Upper lobe of right lung (tissue), 1 donor: ENCODE data around the gene EPAS1. TPM values are rescaled to one million over a fixed set of nuclear protein-coding genes. Genes with fewer than 3 reads are reported as not detected.

ENCODE experiments used
- ATAC-seq: fragments of 200-7000 bp; cut with Tn5 transposase; one replicate; pipeline ENCODE4 v1.9.1; 2020; ENCODE audit warnings: mild to moderate bottlenecking, moderate library complexity
- DNase-seq: peaks from one replicate; pipeline ENCODE4 v3.0.0-alpha.2; 2020
- H3K27ac ChIP-seq: fragments of 200-600 bp; one replicate; pipeline ENCODE4 v1.8.0; 2022
- H3K27me3 ChIP-seq: fragments of 200-600 bp; one replicate; pipeline ENCODE4 v1.8.0; 2022; ENCODE audit warnings: mild to moderate bottlenecking
- H3K36me3 ChIP-seq: fragments of 200-600 bp; one replicate; pipeline ENCODE4 v1.8.0; 2022
- H3K4me1 ChIP-seq: fragments of 200-600 bp; one replicate; pipeline ENCODE4 v1.8.0; 2022
- H3K4me3 ChIP-seq: fragments of 200-600 bp; one replicate; pipeline ENCODE4 v1.8.0; 2022; ENCODE audit warnings: mild to moderate bottlenecking
- H3K9me3 ChIP-seq: fragments of 200-600 bp; one replicate; pipeline ENCODE4 v1.8.0; 2022
- intact Hi-C: fragments of 100-400 bp; cut with DNase I; formaldehyde crosslinking; loops from one replicate; pipeline ENCODE4 v1.11.0; 2022
- total RNA-seq: library from RNA; stranded (reverse); fragmentation: NEBNext Ultra II Directional; extraction: Animal tissue kit (Norgen Biotek cat#: 25700); gene quantifications from one replicate; pipeline ENCODE4 v1.2.1, GENCODE V29; 2021
- TF ChIP-seq, protein P1 (sequence below): fragments of 200-600 bp; IDR thresholded peaks from one replicate; pipeline ENCODE4 v1.8.0; 2022; ENCODE audit warnings: antibody characterized with exemption
- donor health status: DM: no; HTN: yes; CAD: no; lungs with severe emphysema.

EPAS1 gene
- total RNA-seq, 1 donor from 2014 or later, result 1,593 TPM

DNA sequence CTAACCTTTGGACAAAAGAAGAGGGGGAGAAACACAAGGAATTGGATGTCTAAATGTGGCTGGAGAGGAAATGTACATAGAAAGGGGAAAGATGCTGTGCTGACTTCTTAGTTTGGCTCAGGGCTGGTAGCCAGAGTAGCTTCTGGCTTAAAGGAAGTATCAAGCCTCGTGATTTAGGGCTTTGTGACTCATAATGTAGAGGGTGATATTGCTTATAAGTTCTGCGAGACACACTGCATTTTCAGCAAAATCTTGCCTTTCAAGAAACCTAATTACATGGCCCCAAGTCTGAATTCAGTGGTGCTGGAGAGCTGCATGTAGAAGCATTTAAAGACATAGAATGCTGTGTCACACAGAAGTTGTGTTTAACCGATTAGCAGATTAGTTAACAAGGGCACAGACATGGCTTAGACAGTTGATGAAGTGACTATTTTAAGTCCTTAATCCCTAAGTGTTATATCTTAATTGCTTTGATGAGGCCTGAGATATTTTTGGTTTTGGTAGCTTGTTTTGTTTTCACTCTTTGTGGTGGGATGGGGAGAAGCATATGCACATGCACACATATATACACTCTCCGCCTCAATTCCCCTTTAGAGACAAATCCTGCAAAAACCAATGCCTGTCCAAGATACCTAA, 66.4 kb downstream of the EPAS1 start:
- peak; percentile 49 for ATAC-seq
- peaks cover 91% of the 10 kb centered on the region for H3K36me3 ChIP-seq
- H3K4me1 ChIP-seq, result peaks cover 54% of the 10 kb centered on the region
- intact Hi-C loops, result loop anchor here (10.0 kb wide), 1 partner anchor 359 kb away; no protein-coding TSS in a partner anchor
- H3K27me3 ChIP-seq, result no peaks in the 10 kb centered on the region
- no peaks in the 10 kb centered on the region for H3K9me3 ChIP-seq
- DNase-seq, result no peak
- TF ChIP-seq, protein P1, sequence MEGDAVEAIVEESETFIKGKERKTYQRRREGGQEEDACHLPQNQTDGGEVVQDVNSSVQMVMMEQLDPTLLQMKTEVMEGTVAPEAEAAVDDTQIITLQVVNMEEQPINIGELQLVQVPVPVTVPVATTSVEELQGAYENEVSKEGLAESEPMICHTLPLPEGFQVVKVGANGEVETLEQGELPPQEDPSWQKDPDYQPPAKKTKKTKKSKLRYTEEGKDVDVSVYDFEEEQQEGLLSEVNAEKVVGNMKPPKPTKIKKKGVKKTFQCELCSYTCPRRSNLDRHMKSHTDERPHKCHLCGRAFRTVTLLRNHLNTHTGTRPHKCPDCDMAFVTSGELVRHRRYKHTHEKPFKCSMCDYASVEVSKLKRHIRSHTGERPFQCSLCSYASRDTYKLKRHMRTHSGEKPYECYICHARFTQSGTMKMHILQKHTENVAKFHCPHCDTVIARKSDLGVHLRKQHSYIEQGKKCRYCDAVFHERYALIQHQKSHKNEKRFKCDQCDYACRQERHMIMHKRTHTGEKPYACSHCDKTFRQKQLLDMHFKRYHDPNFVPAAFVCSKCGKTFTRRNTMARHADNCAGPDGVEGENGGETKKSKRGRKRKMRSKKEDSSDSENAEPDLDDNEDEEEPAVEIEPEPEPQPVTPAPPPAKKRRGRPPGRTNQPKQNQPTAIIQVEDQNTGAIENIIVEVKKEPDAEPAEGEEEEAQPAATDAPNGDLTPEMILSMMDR, result no peak
- no peak overlapping the region for H3K4me3 ChIP-seq
- no peak overlapping the region for H3K27ac ChIP-seq

DNA sequence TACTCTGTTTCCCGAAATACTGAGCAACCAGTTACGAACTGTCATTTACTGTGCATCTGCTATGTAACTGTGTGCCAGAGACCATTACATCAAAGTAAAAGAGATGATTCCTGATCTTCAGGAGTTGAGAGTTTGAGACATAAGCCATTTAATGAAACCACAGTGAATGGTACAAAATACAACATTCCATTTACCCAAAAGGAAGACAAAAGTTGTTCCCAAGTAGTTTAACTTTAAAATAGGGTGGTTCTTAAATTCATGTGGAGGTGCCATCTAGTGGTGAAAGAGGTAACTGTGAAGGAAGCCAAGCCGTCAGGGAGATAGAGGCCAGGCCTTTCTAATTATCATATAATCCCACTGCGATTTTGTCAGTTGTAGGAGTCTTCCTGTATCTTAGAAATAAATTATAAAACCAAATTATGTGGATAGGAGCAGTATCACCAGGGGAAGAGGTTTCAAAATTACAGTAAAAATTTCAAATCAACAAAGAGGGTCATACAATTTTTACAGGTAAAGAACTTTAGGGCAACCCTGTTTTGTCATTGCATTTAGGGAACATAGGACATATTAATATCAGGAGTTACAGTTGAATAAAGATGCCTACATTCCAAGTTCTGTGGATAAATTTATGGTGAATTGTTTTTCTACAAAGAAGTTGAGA, 67.7 kb downstream of the EPAS1 start:
- intact Hi-C loops, result loop anchor here (10.0 kb wide), 1 partner anchor 360 kb away; no protein-coding TSS in a partner anchor
- H3K9me3 ChIP-seq, result no peaks in the 10 kb centered on the region
- TF ChIP-seq, protein P1, result peak; percentile 81
- no peaks in the 10 kb centered on the region for H3K27me3 ChIP-seq
- ATAC-seq (peak; percentile 63), DNase-seq (no peak)
- H3K4me1 ChIP-seq, result peaks cover 67% of the 10 kb centered on the region
- H3K36me3 ChIP-seq, result peaks cover 91% of the 10 kb centered on the region
- peak overlapping the region; percentile 31 for H3K27ac ChIP-seq
- H3K4me3 ChIP-seq, result no peak overlapping the region

DNA sequence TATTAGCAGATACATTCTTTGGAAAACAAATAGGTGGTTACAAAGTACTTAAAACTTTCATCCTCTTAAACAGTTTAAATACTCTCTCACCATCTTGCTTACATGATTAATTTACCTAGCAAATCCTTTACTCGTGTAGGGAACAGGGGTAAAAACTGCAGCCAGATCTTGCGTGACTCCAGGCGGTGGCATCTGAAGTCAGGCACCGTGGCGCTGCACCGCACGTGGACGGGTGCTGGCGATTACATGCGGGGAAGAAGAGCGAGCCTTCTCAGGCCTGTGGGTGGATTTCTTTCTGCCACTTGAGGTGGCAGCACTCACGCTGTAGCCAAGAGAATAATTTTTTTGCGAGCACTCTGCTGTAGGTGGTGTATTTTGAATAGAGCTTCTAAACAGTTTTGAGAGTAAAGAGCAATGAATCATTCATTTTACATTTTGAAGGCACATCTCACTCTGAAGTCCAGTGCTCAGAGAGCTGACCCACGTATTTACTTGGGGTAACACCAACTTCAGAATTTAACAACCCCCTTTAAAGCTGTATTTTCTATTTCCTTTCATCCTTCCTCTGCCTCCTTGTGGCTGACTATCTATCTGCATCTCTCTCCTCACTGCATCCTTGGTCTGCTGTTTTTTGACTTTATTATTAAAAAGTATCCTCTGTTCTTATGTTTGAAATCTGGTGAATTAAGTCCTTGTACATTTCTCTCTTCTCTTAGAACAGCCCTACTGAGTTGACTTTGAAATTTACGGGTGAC, 68.9 kb downstream of the EPAS1 start:
- H3K4me1 ChIP-seq, result peaks cover 72% of the 10 kb centered on the region
- H3K27ac ChIP-seq, result peak overlapping the region; percentile 53
- H3K36me3 ChIP-seq, result peaks cover 91% of the 10 kb centered on the region
- ATAC-seq (no peak), DNase-seq (no peak)
- no peak overlapping the region for H3K4me3 ChIP-seq
- H3K27me3 ChIP-seq, result no peaks in the 10 kb centered on the region
- H3K9me3 ChIP-seq, result no peaks in the 10 kb centered on the region
- intact Hi-C loops, result loop anchor here (10.0 kb wide), 1 partner anchor 361 kb away; no protein-coding TSS in a partner anchor
- TF ChIP-seq, protein P1, result peak; percentile 34

DNA sequence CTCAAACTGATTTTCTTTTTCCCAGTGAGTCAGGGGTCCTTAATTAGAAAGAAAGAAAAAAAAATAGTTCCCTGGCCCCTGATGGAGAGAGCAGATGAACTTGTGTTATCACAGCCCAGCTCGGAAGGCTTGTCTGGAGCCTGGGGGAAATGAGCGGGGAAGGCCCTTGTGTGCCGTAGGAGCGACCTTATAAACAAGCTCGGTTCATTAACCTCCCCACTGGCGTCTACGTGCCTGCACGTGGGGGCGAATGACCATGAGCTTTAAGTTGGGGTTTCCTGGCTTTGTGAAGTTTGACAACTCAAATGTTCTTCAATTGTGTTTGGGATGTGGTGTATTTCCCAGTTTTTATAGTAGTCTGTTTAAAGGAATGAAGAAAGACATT, 69.5 kb downstream of the EPAS1 start:
- no peak overlapping the region for H3K27ac ChIP-seq
- H3K27me3 ChIP-seq, result no peaks in the 10 kb centered on the region
- DNase-seq (no peak), ATAC-seq (peak; percentile 23)
- H3K9me3 ChIP-seq, result no peaks in the 10 kb centered on the region
- no peak overlapping the region for H3K4me3 ChIP-seq
- TF ChIP-seq, protein P1, result no peak
- H3K4me1 ChIP-seq, result peaks cover 74% of the 10 kb centered on the region
- intact Hi-C loops, result loop anchor here (10.0 kb wide), 1 partner anchor 362 kb away; no protein-coding TSS in a partner anchor
- peaks cover 91% of the 10 kb centered on the region for H3K36me3 ChIP-seq

DNA sequence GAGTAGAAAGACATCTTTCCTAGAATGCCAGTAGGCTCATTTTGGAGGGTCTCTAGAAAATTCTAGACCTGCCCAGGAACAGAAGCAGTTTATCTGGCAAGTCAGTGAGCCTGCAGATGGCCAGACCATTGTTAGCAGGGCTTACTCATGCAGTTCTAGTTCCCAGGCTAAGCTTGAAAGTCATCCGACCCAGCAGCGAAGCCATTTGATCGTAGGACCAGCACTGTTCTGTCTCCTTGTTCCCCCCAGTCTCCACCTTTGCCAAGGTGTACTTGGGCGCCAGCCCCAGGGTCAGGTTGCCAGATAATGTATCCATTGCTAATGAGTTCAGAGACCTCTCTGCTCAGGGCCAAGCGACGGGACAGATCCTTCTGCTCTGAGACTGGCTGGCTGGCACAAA, 70.1 kb downstream of the EPAS1 start:
- Histone ChIP-seq H3K27ac (peak overlapping the region; percentile 51), H3K36me3 (peaks cover 91% of the 10 kb centered on the region), H3K27me3 (no peaks in the 10 kb centered on the region), H3K9me3 (no peaks in the 10 kb centered on the region), H3K4me1 (peaks cover 68% of the 10 kb centered on the region), H3K4me3 (no peak overlapping the region)
- TF ChIP-seq, protein P1, result no peak
- DNase-seq, result no peak
- no peak for ATAC-seq
- intact Hi-C loops, result loop anchor here (10.0 kb wide), 1 partner anchor 362 kb away; no protein-coding TSS in a partner anchor
